Activated T-cell treated with anti-CD3 and anti-CD28 coated beads for 48 hours (primary cell): ENCODE results near the gene U2AF2.
"Not testable (repeated sequence)": the region's sequence is repeated elsewhere in the genome, so short reads cannot be mapped to it uniquely, and the experiment has no call there.

Source experiments
- DNase-seq: peaks from one replicate; pipeline ENCODE4 v3.0.0-alpha.2; 2020; ENCODE audit warnings: low read depth

U2AF2 gene

GRCh38 chr19:55712804-55713631 is 58.2 kb downstream of the U2AF2 start:
- DNase-seq, result no peak

GRCh38 chr19:55716531-55716930 is 61.7 kb downstream of the U2AF2 start:
- no peak for DNase-seq

GRCh38 chr19:55717251-55717650 is 62.4 kb downstream of the U2AF2 start:
- no peak for DNase-seq

GRCh38 chr19:55717879-55718711 is 63.3 kb downstream of the U2AF2 start:
- not testable (repeated sequence) for DNase-seq

GRCh38 chr19:55720214-55720746 is 65.4 kb downstream of the U2AF2 start:
- no peak for DNase-seq

- no peak for DNase-seq
Measured at GRCh38 chr19:55720801-55721200, 66.0 kb downstream of the U2AF2 start.

- DNase-seq, result no peak
Measured at GRCh38 chr19:55723491-55723890, 68.7 kb downstream of the U2AF2 start.
